Neural progenitor cell (in vitro differentiated cells): Measurements from ENCODE around the gene BEAN1.

Source experiments
- EZH2 ChIP-seq: fragments of 200-600 bp; sonication (generic); IDR thresholded peaks from 2 replicates; pipeline ENCODE4 v1.6.1; 2017; ENCODE audit warnings: antibody characterized with exemption, mild to moderate bottlenecking, moderate library complexity
- TF ChIP-seq, protein P1 (sequence below): fragments of 200-600 bp; sonication (generic); IDR thresholded peaks from 2 replicates; pipeline ENCODE4 v1.5.1; 2017; ENCODE audit warnings: antibody characterized with exemption, mild to moderate bottlenecking

DNA sequence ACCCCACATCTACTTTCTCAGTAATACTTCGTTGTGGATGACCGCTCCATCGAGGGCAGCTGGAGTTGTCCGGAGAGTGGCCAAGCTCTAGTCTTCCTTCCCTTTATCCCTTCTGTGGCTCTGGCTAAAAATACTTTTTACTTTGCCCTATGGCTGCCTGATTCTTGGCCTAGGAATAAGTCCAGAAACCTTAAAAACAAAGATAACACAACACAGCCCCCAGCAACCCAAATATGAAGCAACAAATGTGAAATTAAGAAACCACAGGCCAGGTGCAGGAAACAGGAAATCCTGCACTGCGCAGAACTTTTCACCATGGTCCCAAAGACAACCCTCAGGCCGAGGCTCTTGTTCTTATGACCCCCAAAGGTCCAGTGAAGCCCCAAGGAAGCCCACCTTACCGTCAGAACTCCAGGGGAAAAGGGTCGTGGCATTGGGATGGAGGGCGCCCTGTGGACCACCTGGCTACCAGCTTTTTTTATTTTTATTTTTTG is 96.8 kb downstream of the BEAN1 start:
- TF ChIP-seq EZH2, result no peak
- TF ChIP-seq, protein P1, sequence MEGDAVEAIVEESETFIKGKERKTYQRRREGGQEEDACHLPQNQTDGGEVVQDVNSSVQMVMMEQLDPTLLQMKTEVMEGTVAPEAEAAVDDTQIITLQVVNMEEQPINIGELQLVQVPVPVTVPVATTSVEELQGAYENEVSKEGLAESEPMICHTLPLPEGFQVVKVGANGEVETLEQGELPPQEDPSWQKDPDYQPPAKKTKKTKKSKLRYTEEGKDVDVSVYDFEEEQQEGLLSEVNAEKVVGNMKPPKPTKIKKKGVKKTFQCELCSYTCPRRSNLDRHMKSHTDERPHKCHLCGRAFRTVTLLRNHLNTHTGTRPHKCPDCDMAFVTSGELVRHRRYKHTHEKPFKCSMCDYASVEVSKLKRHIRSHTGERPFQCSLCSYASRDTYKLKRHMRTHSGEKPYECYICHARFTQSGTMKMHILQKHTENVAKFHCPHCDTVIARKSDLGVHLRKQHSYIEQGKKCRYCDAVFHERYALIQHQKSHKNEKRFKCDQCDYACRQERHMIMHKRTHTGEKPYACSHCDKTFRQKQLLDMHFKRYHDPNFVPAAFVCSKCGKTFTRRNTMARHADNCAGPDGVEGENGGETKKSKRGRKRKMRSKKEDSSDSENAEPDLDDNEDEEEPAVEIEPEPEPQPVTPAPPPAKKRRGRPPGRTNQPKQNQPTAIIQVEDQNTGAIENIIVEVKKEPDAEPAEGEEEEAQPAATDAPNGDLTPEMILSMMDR, result no peak
